ENCODE measurements around the gene SV2C.

DNA sequence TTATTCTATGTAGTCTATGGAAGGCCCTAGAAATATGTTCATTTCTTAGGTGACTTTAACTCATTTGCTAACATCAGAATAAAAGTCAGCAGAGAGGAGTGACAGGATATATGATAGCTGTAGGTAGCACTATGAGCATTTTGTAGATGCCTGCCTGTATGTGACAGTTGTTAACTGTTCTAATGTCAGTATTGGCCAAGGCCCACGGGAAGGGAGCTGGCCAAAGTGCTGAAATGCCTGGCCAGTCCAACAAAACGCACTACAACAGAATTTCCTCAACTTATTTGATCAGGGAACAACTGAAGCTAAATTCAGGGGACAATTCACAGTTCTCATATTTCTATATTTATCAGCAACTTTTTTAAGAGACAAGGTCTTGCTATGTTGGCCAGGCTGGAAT is 20.8 kb downstream of the SV2C start:
- TF ChIP-seq, protein P1, sequence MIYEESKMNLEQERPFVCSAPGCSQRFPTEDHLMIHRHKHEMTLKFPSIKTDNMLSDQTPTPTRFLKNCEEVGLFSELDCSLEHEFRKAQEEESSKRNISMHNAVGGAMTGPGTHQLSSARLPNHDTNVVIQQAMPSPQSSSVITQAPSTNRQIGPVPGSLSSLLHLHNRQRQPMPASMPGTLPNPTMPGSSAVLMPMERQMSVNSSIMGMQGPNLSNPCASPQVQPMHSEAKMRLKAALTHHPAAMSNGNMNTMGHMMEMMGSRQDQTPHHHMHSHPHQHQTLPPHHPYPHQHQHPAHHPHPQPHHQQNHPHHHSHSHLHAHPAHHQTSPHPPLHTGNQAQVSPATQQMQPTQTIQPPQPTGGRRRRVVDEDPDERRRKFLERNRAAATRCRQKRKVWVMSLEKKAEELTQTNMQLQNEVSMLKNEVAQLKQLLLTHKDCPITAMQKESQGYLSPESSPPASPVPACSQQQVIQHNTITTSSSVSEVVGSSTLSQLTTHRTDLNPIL (CRISPR knock-in tag; IDR thresholded peaks at IDR 0.05; ENCODE audit: low read depth) = no peak
- TF ChIP-seq ARNTL (CRISPR knock-in tag; IDR thresholded peaks at IDR 0.05; ENCODE audit: borderline replicate concordance, low read depth) (no peak), ZFP3 (CRISPR knock-in tag; IDR thresholded peaks at IDR 0.05) (no peak), ZC3H10 (CRISPR knock-in tag; IDR thresholded peaks at IDR 0.05) (no peak), ZNF70 (CRISPR knock-in tag; IDR thresholded peaks at IDR 0.05) (no peak), PPARA (CRISPR knock-in tag; IDR thresholded peaks at IDR 0.05; ENCODE audit: borderline replicate concordance) (no peak), RARB (CRISPR knock-in tag; IDR thresholded peaks at IDR 0.05) (no peak)
- TF ChIP-seq, protein P2, sequence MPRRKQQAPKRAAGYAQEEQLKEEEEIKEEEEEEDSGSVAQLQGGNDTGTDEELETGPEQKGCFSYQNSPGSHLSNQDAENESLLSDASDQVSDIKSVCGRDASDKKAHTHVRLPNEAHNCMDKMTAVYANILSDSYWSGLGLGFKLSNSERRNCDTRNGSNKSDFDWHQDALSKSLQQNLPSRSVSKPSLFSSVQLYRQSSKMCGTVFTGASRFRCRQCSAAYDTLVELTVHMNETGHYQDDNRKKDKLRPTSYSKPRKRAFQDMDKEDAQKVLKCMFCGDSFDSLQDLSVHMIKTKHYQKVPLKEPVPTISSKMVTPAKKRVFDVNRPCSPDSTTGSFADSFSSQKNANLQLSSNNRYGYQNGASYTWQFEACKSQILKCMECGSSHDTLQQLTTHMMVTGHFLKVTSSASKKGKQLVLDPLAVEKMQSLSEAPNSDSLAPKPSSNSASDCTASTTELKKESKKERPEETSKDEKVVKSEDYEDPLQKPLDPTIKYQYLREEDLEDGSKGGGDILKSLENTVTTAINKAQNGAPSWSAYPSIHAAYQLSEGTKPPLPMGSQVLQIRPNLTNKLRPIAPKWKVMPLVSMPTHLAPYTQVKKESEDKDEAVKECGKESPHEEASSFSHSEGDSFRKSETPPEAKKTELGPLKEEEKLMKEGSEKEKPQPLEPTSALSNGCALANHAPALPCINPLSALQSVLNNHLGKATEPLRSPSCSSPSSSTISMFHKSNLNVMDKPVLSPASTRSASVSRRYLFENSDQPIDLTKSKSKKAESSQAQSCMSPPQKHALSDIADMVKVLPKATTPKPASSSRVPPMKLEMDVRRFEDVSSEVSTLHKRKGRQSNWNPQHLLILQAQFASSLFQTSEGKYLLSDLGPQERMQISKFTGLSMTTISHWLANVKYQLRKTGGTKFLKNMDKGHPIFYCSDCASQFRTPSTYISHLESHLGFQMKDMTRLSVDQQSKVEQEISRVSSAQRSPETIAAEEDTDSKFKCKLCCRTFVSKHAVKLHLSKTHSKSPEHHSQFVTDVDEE (CRISPR knock-in tag; IDR thresholded peaks at IDR 0.05) = 0 out of 2 replicates have a peak, but pooled peaks have one; percentile 29
- TF ChIP-seq, protein P3, sequence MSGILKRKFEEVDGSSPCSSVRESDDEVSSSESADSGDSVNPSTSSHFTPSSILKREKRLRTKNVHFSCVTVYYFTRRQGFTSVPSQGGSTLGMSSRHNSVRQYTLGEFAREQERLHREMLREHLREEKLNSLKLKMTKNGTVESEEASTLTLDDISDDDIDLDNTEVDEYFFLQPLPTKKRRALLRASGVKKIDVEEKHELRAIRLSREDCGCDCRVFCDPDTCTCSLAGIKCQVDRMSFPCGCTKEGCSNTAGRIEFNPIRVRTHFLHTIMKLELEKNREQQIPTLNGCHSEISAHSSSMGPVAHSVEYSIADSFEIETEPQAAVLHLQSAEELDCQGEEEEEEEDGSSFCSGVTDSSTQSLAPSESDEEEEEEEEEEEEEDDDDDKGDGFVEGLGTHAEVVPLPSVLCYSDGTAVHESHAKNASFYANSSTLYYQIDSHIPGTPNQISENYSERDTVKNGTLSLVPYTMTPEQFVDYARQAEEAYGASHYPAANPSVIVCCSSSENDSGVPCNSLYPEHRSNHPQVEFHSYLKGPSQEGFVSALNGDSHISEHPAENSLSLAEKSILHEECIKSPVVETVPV (CRISPR knock-in tag; IDR thresholded peaks at IDR 0.05) = no peak
- TF ChIP-seq, protein P4, sequence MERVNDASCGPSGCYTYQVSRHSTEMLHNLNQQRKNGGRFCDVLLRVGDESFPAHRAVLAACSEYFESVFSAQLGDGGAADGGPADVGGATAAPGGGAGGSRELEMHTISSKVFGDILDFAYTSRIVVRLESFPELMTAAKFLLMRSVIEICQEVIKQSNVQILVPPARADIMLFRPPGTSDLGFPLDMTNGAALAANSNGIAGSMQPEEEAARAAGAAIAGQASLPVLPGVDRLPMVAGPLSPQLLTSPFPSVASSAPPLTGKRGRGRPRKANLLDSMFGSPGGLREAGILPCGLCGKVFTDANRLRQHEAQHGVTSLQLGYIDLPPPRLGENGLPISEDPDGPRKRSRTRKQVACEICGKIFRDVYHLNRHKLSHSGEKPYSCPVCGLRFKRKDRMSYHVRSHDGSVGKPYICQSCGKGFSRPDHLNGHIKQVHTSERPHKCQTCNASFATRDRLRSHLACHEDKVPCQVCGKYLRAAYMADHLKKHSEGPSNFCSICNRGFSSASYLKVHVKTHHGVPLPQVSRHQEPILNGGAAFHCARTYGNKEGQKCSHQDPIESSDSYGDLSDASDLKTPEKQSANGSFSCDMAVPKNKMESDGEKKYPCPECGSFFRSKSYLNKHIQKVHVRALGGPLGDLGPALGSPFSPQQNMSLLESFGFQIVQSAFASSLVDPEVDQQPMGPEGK (CRISPR knock-in tag; IDR thresholded peaks at IDR 0.05; ENCODE audit: borderline replicate concordance) = no peak

Measured in SK-N-SH treated with all-trans-retinoic acid at 6 μM for 48 hours (cell line).